Measurements from ENCODE around the gene IKZF4. TPM values are rescaled to one million over a fixed set of nuclear protein-coding genes. Genes with fewer than 3 reads are reported as not detected.
A peak's percentile ranks its signal among the peaks of the same experiment; 100 is the strongest.
"Not testable (repeated sequence)": the region's sequence is repeated elsewhere in the genome, so short reads cannot be mapped to it uniquely, and the experiment has no call there.

IKZF4 gene
- total RNA-seq, 2 experiments from 2014 or later = 19.9 to 20.7 TPM

GRCh38 chr12:55999522-55999921 is 21.3 kb upstream of the IKZF4 start:
- H3K27ac Mint-ChIP-seq = peak overlapping the region; percentile 58
- not testable (repeated sequence) for H3K9me3 Mint-ChIP-seq (ENCODE audit: insufficient read depth); H3K27me3 Mint-ChIP-seq (ENCODE audit: low read depth); ATAC-seq; H3K4me3 Mint-ChIP-seq
- H3K36me3 Mint-ChIP-seq (ENCODE audit: low read depth) = peaks cover 12% of the 10 kb centered on the region
- ChIA-PET CTCF (interaction anchor here (0.8 to 2.5 kb wide), 5 partner anchors 10 to 41 kb away, joined by 3 to 14 read pairs (median 4); no protein-coding TSS in a partner anchor), POLR2A (interaction anchor here (0.6 to 1.0 kb wide), 3 partner anchors 15 to 152 kb away, joined by 3 to 4 read pairs (median 3); no protein-coding TSS in a partner anchor)
- DNase-seq = peak; percentile 38
- peaks cover 35% of the 10 kb centered on the region for H3K4me1 Mint-ChIP-seq (ENCODE audit: low read depth)

GRCh38 chr12:55999999-56000540 is 20.8 kb upstream of the IKZF4 start:
- not testable (repeated sequence) for ATAC-seq; DNase-seq; H3K9me3 Mint-ChIP-seq (ENCODE audit: insufficient read depth); H3K4me3 Mint-ChIP-seq; H3K27me3 Mint-ChIP-seq (ENCODE audit: low read depth); H3K27ac Mint-ChIP-seq
- CTCF ChIA-PET = interaction anchor here (0.8 to 2.5 kb wide), 5 partner anchors 9 to 41 kb away, joined by 3 to 14 read pairs (median 4); no protein-coding TSS in a partner anchor
- peaks cover 12% of the 10 kb centered on the region for H3K36me3 Mint-ChIP-seq (ENCODE audit: low read depth)
- H3K4me1 Mint-ChIP-seq (ENCODE audit: low read depth) = peaks cover 36% of the 10 kb centered on the region
- POLR2A ChIA-PET = interaction anchor here (0.6 to 1.0 kb wide), 2 partner anchors 71 to 153 kb away, joined by 3 read pairs; no protein-coding TSS in a partner anchor

GRCh38 chr12:56001487-56002100 is 19.2 kb upstream of the IKZF4 start:
- no peak for ATAC-seq
- DNase-seq = no peak
- no peak overlapping the region for H3K4me3 Mint-ChIP-seq
- peaks cover 10% of the 10 kb centered on the region for H3K36me3 Mint-ChIP-seq (ENCODE audit: low read depth)
- H3K9me3 Mint-ChIP-seq (ENCODE audit: insufficient read depth) = no peaks in the 10 kb centered on the region
- peaks cover 39% of the 10 kb centered on the region for H3K4me1 Mint-ChIP-seq (ENCODE audit: low read depth)
- no peak overlapping the region for H3K27ac Mint-ChIP-seq
- POLR2A ChIA-PET = interaction anchor here (0.9 kb wide), 1 partner anchor 34 kb away, joined by 3 read pairs; no protein-coding TSS in a partner anchor
- H3K27me3 Mint-ChIP-seq (ENCODE audit: low read depth) = no peaks in the 10 kb centered on the region
- CTCF ChIA-PET = no interaction called here

GRCh38 chr12:56003376-56003775 is 17.5 kb upstream of the IKZF4 start:
- CTCF ChIA-PET; ATAC-seq; DNase-seq; H3K9me3 Mint-ChIP-seq (ENCODE audit: insufficient read depth); H3K4me3 Mint-ChIP-seq; H3K36me3 Mint-ChIP-seq (ENCODE audit: low read depth); H3K27ac Mint-ChIP-seq; H3K27me3 Mint-ChIP-seq (ENCODE audit: low read depth): not testable (repeated sequence)
- POLR2A ChIA-PET = interaction anchor here (0.6 kb wide), 1 partner anchor 15 kb away, joined by 3 read pairs; no protein-coding TSS in a partner anchor
- H3K4me1 Mint-ChIP-seq (ENCODE audit: low read depth) = peaks cover 34% of the 10 kb centered on the region

- ATAC-seq (no peak), DNase-seq (no peak)
- CTCF ChIA-PET = no interaction called here
- no peak overlapping the region for H3K4me3 Mint-ChIP-seq
- no peaks in the 10 kb centered on the region for H3K27me3 Mint-ChIP-seq (ENCODE audit: low read depth)
- peak overlapping the region; percentile 13 for H3K27ac Mint-ChIP-seq
- H3K36me3 Mint-ChIP-seq (ENCODE audit: low read depth) = peaks cover 7% of the 10 kb centered on the region
- H3K9me3 Mint-ChIP-seq (ENCODE audit: insufficient read depth) = no peaks in the 10 kb centered on the region
- POLR2A ChIA-PET = no interaction called here
- H3K4me1 Mint-ChIP-seq (ENCODE audit: low read depth) = peaks cover 33% of the 10 kb centered on the region
These were observed 16.6 kb upstream of the IKZF4 start for GRCh38 chr12:56004211-56004610.

GRCh38 chr12:56007564-56008559 is 13.0 kb upstream of the IKZF4 start:
- ATAC-seq (peak; percentile 87), DNase-seq (peak; percentile 71)
- H3K27ac Mint-ChIP-seq = peak overlapping the region; percentile 86
- peaks cover 4% of the 10 kb centered on the region for H3K36me3 Mint-ChIP-seq (ENCODE audit: low read depth)
- no peaks in the 10 kb centered on the region for H3K27me3 Mint-ChIP-seq (ENCODE audit: low read depth)
- no peaks in the 10 kb centered on the region for H3K9me3 Mint-ChIP-seq (ENCODE audit: insufficient read depth)
- peak overlapping the region; percentile 82 for H3K4me3 Mint-ChIP-seq
- ChIA-PET POLR2A (interaction anchor here (0.8 to 2.8 kb wide), 5 partner anchors 11 to 76 kb away, joined by 3 to 26 read pairs (median 5); partner anchors contain the start of genes IKZF4 and SUOX), CTCF (interaction anchor here (1.0 to 4.4 kb wide), 10 partner anchors 12 to 214 kb away, joined by 3 to 33 read pairs (median 5); partner anchors contain the start of genes RNF41 and SUOX)
- H3K4me1 Mint-ChIP-seq (ENCODE audit: low read depth) = peaks cover 29% of the 10 kb centered on the region

- POLR2A ChIA-PET = interaction anchor here (0.6 to 1.7 kb wide), 2 partner anchors 11 to 36 kb away, joined by 3 to 4 read pairs; partner anchors contain the start of genes IKZF4 and RAB5B
- DNase-seq (no peak), ATAC-seq (no peak)
- no peak overlapping the region for H3K27ac Mint-ChIP-seq
- CTCF ChIA-PET = interaction anchor here (0.8 to 4.4 kb wide), 8 partner anchors 9 to 272 kb away, joined by 3 to 22 read pairs (median 8); partner anchors contain the start of gene IKZF4
- peaks cover 31% of the 10 kb centered on the region for H3K4me1 Mint-ChIP-seq (ENCODE audit: low read depth)
- H3K27me3 Mint-ChIP-seq (ENCODE audit: low read depth) = no peaks in the 10 kb centered on the region
- peaks cover 7% of the 10 kb centered on the region for H3K36me3 Mint-ChIP-seq (ENCODE audit: low read depth)
- H3K9me3 Mint-ChIP-seq (ENCODE audit: insufficient read depth) = no peaks in the 10 kb centered on the region
- H3K4me3 Mint-ChIP-seq = no peak overlapping the region
These were observed 10.7 kb upstream of the IKZF4 start for GRCh38 chr12:56010111-56010570.

GRCh38 chr12:56011509-56012090 is 9.2 kb upstream of the IKZF4 start:
- ChIA-PET CTCF (interaction anchor here (0.8 to 4.4 kb wide), 5 partner anchors 12 to 274 kb away, joined by 3 to 22 read pairs (median 16); no protein-coding TSS in a partner anchor), POLR2A (interaction anchor here (0.6 to 1.2 kb wide), 4 partner anchors 9 to 15 kb away, joined by 3 to 5 read pairs (median 4); partner anchors contain the start of gene IKZF4)
- peaks cover 5% of the 10 kb centered on the region for H3K36me3 Mint-ChIP-seq (ENCODE audit: low read depth)
- H3K27me3 Mint-ChIP-seq (ENCODE audit: low read depth) = no peaks in the 10 kb centered on the region
- no peaks in the 10 kb centered on the region for H3K9me3 Mint-ChIP-seq (ENCODE audit: insufficient read depth)
- peaks cover 30% of the 10 kb centered on the region for H3K4me1 Mint-ChIP-seq (ENCODE audit: low read depth)
- no peak overlapping the region for H3K27ac Mint-ChIP-seq
- ATAC-seq (no peak), DNase-seq (no peak)
- no peak overlapping the region for H3K4me3 Mint-ChIP-seq

- H3K4me1 Mint-ChIP-seq (ENCODE audit: low read depth) = peaks cover 22% of the 10 kb centered on the region
- ATAC-seq = no peak
- CTCF ChIA-PET = interaction anchor here (1.3 to 3.0 kb wide), 4 partner anchors 16 to 31 kb away, joined by 5 to 14 read pairs (median 8); no protein-coding TSS in a partner anchor
These were observed 7.4 kb upstream of the IKZF4 start for GRCh38 chr12:56013482-56013881.

GRCh38 chr12:56014205-56014604 is 6.6 kb upstream of the IKZF4 start:
- ChIA-PET POLR2A (no interaction called here), CTCF (interaction anchor here (1.3 to 3.0 kb wide), 4 partner anchors 15 to 32 kb away, joined by 5 to 14 read pairs (median 8); no protein-coding TSS in a partner anchor)
- H3K27me3 Mint-ChIP-seq (ENCODE audit: low read depth) = no peaks in the 10 kb centered on the region
- no peak overlapping the region for H3K27ac Mint-ChIP-seq
- no peak for ATAC-seq
- peaks cover 17% of the 10 kb centered on the region for H3K4me1 Mint-ChIP-seq (ENCODE audit: low read depth)
- no peak for DNase-seq
- no peaks in the 10 kb centered on the region for H3K9me3 Mint-ChIP-seq (ENCODE audit: insufficient read depth)
- peaks cover 9% of the 10 kb centered on the region for H3K36me3 Mint-ChIP-seq (ENCODE audit: low read depth)
- H3K4me3 Mint-ChIP-seq = no peak overlapping the region

More at GRCh38 chr12:56013482-56013881, 7.4 kb upstream of the IKZF4 start:
- DNase-seq = no peak
- peaks cover 8% of the 10 kb centered on the region for H3K36me3 Mint-ChIP-seq (ENCODE audit: low read depth)
- no peaks in the 10 kb centered on the region for H3K9me3 Mint-ChIP-seq (ENCODE audit: insufficient read depth)
- H3K4me3 Mint-ChIP-seq = no peak overlapping the region
- H3K27me3 Mint-ChIP-seq (ENCODE audit: low read depth) = no peaks in the 10 kb centered on the region
- POLR2A ChIA-PET = interaction anchor here (1.0 kb wide), 1 partner anchor 8 kb away, joined by 3 read pairs; no protein-coding TSS in a partner anchor
- H3K27ac Mint-ChIP-seq = no peak overlapping the region

Data from activated CD8-positive, alpha-beta T cell treated with anti-CD3 and anti-CD28 coated beads, Interleukin-2, amount 10 ng/mL, durations not matched to agents 7 days and 5 days (primary cell).